Right atrium auricular region (tissue), 2 donors: ENCODE results near the gene RPGRIP1L. TPM values are rescaled to one million over a fixed set of nuclear protein-coding genes. Genes with fewer than 3 reads are reported as not detected.

Source experiments
- DNase-seq: peaks from one replicate; pipeline ENCODE4 v3.0.0-alpha.2; 2019; ENCODE audit warnings: low spot score
- H3K27ac ChIP-seq, 2 donors: fragments of 200-600 bp; sonication (generic); 1 replicate in 1 of 2; 2 replicates in 1 of 2; pipeline ENCODE4 v1.5.1; 2016 to 2019
- H3K27me3 ChIP-seq, 2 donors: fragments of 200-600 bp; sonication (generic); one replicate each; pipeline versions ENCODE4 v1.5.1 to v1.6.0; 2017 to 2019
- H3K36me3 ChIP-seq: fragments of 200-600 bp; sonication (generic); one replicate; pipeline ENCODE4 v1.5.1; 2016
- H3K4me1 ChIP-seq, 2 donors: fragments of 200-600 bp; sonication (generic); one replicate each; pipeline versions ENCODE4 v1.5.1 to v1.6.0; 2017 to 2019
- H3K4me3 ChIP-seq, 2 donors: fragments of 200-600 bp; sonication (generic); 1 replicate in 1 of 2; 2 replicates in 1 of 2; pipeline ENCODE4 v1.5.1; 2017 to 2019; ENCODE audit warnings: mild to moderate bottlenecking in 1 of 2, moderate library complexity in 1 of 2
- H3K9me3 ChIP-seq, 2 donors: fragments of 200-600 bp; sonication (generic); one replicate each; pipeline ENCODE4 v1.5.1; 2019
- total RNA-seq, 2 donors: library from RNA; depleted of rRNA; stranded (reverse); fragments of >200 nt; gene quantifications; one replicate each; pipeline ENCODE4 v1.1.0, GENCODE V29; 2016
- TF ChIP-seq, protein P1 (sequence below), 2 donors: fragments of 200-600 bp; sonication (generic); IDR thresholded peaks; one replicate each; pipeline ENCODE4 v1.5.1; 2019; ENCODE audit warnings: antibody characterized with exemption in 2 of 2

RPGRIP1L gene
- total RNA-seq, 2 donors from 2014 or later, result 1.8 to 2.3 TPM

DNA sequence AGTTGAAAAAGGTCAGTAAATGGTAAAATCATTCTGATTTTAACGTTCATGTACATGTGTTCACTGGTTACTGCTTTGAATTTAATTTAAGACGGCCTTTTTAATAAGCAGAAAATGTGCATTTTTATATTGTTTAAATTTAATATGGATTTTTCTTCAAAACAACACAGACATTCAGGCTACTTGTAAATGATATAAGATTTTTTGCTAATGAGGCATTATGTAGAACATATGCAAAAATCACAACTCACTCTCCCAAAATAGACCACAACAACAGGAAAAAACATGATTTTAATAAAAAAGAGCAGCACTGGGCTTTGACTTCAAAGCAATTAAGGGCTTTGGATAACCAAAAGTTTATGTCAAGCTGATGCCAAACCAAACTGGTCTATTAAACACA lies 22.3 kb downstream of the RPGRIP1L start:
- TF ChIP-seq, protein P1, sequence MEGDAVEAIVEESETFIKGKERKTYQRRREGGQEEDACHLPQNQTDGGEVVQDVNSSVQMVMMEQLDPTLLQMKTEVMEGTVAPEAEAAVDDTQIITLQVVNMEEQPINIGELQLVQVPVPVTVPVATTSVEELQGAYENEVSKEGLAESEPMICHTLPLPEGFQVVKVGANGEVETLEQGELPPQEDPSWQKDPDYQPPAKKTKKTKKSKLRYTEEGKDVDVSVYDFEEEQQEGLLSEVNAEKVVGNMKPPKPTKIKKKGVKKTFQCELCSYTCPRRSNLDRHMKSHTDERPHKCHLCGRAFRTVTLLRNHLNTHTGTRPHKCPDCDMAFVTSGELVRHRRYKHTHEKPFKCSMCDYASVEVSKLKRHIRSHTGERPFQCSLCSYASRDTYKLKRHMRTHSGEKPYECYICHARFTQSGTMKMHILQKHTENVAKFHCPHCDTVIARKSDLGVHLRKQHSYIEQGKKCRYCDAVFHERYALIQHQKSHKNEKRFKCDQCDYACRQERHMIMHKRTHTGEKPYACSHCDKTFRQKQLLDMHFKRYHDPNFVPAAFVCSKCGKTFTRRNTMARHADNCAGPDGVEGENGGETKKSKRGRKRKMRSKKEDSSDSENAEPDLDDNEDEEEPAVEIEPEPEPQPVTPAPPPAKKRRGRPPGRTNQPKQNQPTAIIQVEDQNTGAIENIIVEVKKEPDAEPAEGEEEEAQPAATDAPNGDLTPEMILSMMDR (IDR thresholded peaks at IDR 0.05), result no peak
- Histone ChIP-seq H3K36me3 (peaks cover 6% of the 10 kb centered on the region), H3K27me3 (no peaks in the 10 kb centered on the region), H3K27ac (no peak overlapping the region), H3K4me3 (no peak overlapping the region), H3K9me3 (no peaks in the 10 kb centered on the region), H3K4me1 (no peaks in the 10 kb centered on the region)
- no peak for DNase-seq

GRCh38 chr16:53680756-53681155 lies 22.9 kb downstream of the RPGRIP1L start:
- no peak for DNase-seq
- Histone ChIP-seq H3K4me3 (no peak overlapping the region), H3K27ac (no peak overlapping the region), H3K9me3 (no peaks in the 10 kb centered on the region), H3K27me3 (no peaks in the 10 kb centered on the region), H3K4me1 (no peaks in the 10 kb centered on the region), H3K36me3 (peaks cover 6% of the 10 kb centered on the region)
- TF ChIP-seq, protein P1 (IDR thresholded peaks at IDR 0.05), result no peak

DNA sequence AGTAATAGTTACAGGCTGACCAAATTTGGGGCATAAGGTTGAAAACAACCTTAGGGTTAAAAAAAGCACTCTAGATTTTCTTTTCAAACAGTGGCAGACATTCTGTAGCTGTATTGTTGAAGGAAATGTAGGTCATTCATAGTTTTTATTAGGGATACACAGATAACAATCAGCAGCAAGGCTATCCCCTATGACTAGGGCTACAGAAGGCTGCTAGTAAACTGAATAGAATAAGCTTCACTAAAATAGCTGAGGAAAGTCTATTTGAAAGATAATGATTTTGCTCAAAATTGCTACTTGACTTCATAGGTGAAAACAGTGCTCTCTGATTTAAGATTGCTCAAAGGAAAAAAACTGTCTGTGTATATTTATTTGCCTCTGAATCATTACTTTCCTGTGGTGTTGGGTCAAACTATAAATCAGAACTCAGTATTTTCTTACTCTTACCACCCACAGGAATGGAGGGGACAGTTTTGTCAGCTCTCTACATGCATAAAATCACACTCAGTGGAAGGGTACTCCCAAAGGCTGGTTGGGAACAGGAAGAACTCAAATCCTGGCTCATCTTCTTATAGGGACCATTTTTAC lies 24.8 kb downstream of the RPGRIP1L start:
- Histone ChIP-seq H3K27me3 (no peaks in the 10 kb centered on the region), H3K27ac (no peak overlapping the region), H3K9me3 (no peaks in the 10 kb centered on the region), H3K36me3 (no peaks in the 10 kb centered on the region), H3K4me3 (no peak overlapping the region), H3K4me1 (no peaks in the 10 kb centered on the region)
- TF ChIP-seq, protein P1 (IDR thresholded peaks at IDR 0.05), result no peak
- no peak for DNase-seq

- no peaks in the 10 kb centered on the region for H3K9me3 ChIP-seq
- DNase-seq, result no peak
- H3K36me3 ChIP-seq, result no peaks in the 10 kb centered on the region
- no peaks in the 10 kb centered on the region for H3K4me1 ChIP-seq
- H3K27me3 ChIP-seq, result no peaks in the 10 kb centered on the region
- no peak overlapping the region for H3K4me3 ChIP-seq
- TF ChIP-seq, protein P1 (IDR thresholded peaks at IDR 0.05), result no peak
- no peak overlapping the region for H3K27ac ChIP-seq
Observed at GRCh38 chr16:53678155-53678554, 25.5 kb downstream of the RPGRIP1L start.

DNA sequence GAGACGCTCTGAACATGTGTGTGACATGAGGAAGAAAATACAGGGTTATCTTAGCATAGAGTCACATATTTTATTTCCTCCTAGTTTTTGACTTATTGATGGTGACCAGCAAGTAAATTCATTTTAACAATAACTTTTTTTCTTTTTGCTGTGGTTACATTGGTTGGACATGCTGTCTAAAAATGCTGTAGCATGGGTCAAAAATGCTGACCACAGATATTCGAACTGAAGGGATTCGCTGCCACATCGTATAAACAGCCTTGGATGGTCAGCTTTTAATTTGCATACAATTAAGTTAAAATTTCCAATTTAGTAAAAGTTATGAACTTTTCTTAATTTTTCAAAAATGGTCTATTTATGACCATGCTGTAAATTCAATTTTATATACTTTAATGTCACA lies 30.5 kb downstream of the RPGRIP1L start:
- H3K27me3 ChIP-seq, result no peaks in the 10 kb centered on the region
- H3K4me1 ChIP-seq, result no peaks in the 10 kb centered on the region
- H3K9me3 ChIP-seq, result no peaks in the 10 kb centered on the region
- H3K27ac ChIP-seq, result no peak overlapping the region
- no peak for DNase-seq
- TF ChIP-seq, protein P1 (IDR thresholded peaks at IDR 0.05), result no peak
- no peak overlapping the region for H3K4me3 ChIP-seq
- H3K36me3 ChIP-seq, result no peaks in the 10 kb centered on the region

GRCh38 chr16:53672461-53672860 lies 31.2 kb downstream of the RPGRIP1L start:
- DNase-seq, result no peak
- no peaks in the 10 kb centered on the region for H3K36me3 ChIP-seq
- TF ChIP-seq, protein P1 (IDR thresholded peaks at IDR 0.05), result no peak
- H3K27ac ChIP-seq, result no peak overlapping the region
- H3K4me3 ChIP-seq, result no peak overlapping the region
- no peaks in the 10 kb centered on the region for H3K27me3 ChIP-seq
- no peaks in the 10 kb centered on the region for H3K9me3 ChIP-seq
- no peaks in the 10 kb centered on the region for H3K4me1 ChIP-seq
